GM18519 (cell line): ENCODE measurements around the gene INVS.
"Not testable (repeated sequence)": the region's sequence is repeated elsewhere in the genome, so short reads cannot be mapped to it uniquely, and the experiment has no call there.

Experiments
- ATAC-seq: cut with Tn5 transposase; IDR thresholded peaks from one replicate; pipeline ENCODE4 v1.9.1; 2021; ENCODE audit warnings: mild to moderate bottlenecking, moderate library complexity; ENCODE audit not compliant: unreplicated experiment, low FRiP score

The INVS gene

GRCh38 chr9:100229561-100229960 is 130.5 kb downstream of the INVS start:
- ATAC-seq: no peak

- not testable (repeated sequence) for ATAC-seq
Observed at GRCh38 chr9:100236986-100237385, 137.9 kb downstream of the INVS start.

- ATAC-seq: no peak
Observed at GRCh38 chr9:100240512-100240911, 141.5 kb downstream of the INVS start.

GRCh38 chr9:100267211-100267610 is 168.2 kb downstream of the INVS start:
- ATAC-seq: no peak

- ATAC-seq: no peak
Observed at GRCh38 chr9:100268271-100268670, 169.2 kb downstream of the INVS start.

- ATAC-seq: no peak
Observed at GRCh38 chr9:100269656-100270055, 170.6 kb downstream of the INVS start.

GRCh38 chr9:100277166-100277979 is 178.3 kb downstream of the INVS start:
- no peak for ATAC-seq

- no peak for ATAC-seq
Observed at GRCh38 chr9:100281066-100281465, 182.0 kb downstream of the INVS start.

- ATAC-seq: no peak
Observed at GRCh38 chr9:100281676-100282387, 182.8 kb downstream of the INVS start.

GRCh38 chr9:100282388-100282719 is 183.3 kb downstream of the INVS start:
- no peak for ATAC-seq

GRCh38 chr9:100284247-100284646 is 185.2 kb downstream of the INVS start:
- no peak for ATAC-seq

GRCh38 chr9:100285080-100285479 is 186.0 kb downstream of the INVS start:
- ATAC-seq: no peak

GRCh38 chr9:100285601-100286000 is 186.6 kb downstream of the INVS start:
- no peak for ATAC-seq

GRCh38 chr9:100286257-100286656 is 187.2 kb downstream of the INVS start:
- ATAC-seq: no peak

- no peak for ATAC-seq
Observed at GRCh38 chr9:100287186-100287585, 188.1 kb downstream of the INVS start.

GRCh38 chr9:100290714-100291113 is 191.7 kb downstream of the INVS start:
- ATAC-seq: no peak

- no peak for ATAC-seq
Observed at GRCh38 chr9:100292414-100292813, 193.4 kb downstream of the INVS start.

GRCh38 chr9:100294341-100294740 is 195.3 kb downstream of the INVS start:
- no peak for ATAC-seq

- ATAC-seq: no peak
Observed at GRCh38 chr9:100294806-100295205, 195.8 kb downstream of the INVS start.

GRCh38 chr9:100295240-100295639 is 196.2 kb downstream of the INVS start:
- no peak for ATAC-seq

GRCh38 chr9:100296407-100296806 is 197.4 kb downstream of the INVS start:
- ATAC-seq: no peak

- ATAC-seq: no peak
Observed at GRCh38 chr9:100298378-100298777, 199.3 kb downstream of the INVS start.
